NCI-H82 treated with DMSO at 0.1 percent for 48 hours (cell line): ENCODE data around the gene B3GNT2.
"Not testable (repeated sequence)": the region's sequence is repeated elsewhere in the genome, so short reads cannot be mapped to it uniquely, and the experiment has no call there.

ENCODE experiments used
- DNase-seq: peaks from one replicate; lab custom pipeline; 2025; ENCODE audit not compliant: unreplicated experiment; lab: John Stamatoyannopoulos, UW

Gene B3GNT2

DNA sequence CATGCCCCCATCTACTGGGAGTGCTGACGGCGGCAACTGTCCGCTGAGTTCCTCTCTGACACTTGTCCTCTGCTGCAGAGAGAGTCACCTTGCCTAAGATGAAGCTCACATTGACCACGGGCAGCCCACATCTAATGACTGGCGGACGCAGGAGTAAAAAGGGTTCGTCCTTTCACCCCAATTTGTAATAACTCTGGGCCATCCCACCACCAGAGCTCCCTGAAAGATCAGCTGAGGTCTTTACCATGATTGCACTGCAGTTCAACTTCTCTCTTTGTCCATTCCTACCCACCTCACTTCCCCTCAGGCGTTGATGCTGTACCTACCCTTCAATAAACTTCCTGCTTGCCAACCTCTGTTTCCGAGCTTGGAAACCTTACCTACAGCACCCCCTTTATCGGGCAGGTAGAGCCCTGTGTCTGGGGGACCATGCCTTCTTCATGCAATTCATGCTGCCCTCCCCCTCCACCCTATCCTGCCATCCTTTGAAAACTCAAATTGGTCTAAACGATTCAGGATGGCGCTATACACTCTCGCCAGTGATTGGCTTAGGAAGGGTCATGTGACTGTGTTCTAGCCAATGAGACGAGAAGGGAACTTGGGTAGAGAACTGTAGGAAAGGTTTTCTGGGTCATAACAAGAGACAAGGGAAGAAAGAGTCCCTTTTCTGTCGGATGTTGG lies 10.3 kb upstream of the B3GNT2 start:
- DNase-seq, result no peak

DNA sequence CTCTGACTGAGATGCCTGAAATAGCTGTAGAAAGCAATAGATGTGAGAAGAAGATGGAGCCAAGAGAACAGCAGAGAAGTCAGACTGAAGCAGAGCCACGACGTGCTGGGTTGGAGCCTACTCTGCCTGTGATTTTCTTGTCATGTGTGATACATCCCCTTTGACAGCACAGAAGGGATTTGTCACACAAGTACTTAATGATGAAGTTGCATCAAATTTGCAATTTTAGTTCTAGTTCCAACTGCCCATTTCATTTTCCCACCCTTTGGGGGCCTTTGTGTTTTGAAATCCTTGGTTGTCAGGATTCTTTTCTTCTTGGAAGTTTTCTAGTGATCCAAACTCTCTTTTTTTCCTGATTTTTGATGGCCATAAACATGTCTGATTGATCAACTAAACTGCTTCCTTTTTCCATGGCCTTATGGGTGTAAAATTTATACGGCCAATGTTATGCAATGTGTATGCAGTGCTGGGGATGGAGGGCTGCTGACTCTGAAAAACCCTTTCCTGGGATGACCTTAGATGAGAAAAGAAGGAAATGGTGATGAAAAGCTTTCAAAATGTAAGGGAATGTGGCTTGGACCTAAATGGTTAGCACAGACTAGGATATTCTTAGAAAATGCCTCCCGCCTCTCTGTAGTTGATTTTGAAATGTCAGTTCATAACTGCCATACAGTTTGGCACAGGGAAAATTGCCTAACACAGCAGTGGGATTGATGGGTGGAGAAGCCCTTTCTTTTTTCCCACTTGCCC lies 9.6 kb upstream of the B3GNT2 start:
- DNase-seq, result no peak

DNA sequence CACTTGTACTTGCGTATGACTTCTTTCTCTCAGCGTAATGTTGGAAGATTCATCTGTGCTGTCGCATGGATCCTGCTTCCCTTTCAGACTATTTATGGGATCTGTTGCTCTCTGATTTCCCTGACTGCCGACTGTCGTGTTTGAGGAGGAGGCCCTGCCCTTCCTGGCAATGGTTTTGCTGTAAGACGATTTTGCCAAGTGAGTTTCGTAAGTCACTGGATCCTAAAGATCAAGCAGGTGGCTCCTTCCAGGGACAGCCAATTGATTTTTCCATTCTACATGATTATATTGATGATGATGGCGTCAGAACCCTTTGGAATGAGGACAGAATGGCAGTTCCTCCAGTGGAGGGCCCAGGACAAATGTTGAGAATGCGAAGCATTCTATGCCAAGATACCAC lies 8.7 kb upstream of the B3GNT2 start:
- no peak for DNase-seq

DNA sequence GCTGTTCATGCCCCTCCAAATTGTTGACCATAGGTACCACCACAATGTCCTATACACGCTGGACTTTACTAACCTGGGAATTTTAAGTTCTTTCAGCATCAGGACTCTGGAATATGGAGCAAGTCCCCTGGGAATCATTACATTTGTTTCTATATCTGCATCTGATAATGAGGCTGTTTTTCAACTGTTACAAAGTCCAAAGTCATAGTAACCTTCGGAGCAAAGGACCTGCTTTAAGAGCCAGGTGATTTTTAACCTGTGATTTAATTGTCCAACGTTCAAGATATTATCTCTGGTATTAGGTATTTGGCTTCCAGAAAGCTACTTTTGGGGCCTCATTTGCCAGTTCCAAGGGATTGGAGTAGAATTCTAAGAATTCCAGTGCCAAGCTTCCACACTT lies 7.5 kb upstream of the B3GNT2 start:
- no peak for DNase-seq

DNA sequence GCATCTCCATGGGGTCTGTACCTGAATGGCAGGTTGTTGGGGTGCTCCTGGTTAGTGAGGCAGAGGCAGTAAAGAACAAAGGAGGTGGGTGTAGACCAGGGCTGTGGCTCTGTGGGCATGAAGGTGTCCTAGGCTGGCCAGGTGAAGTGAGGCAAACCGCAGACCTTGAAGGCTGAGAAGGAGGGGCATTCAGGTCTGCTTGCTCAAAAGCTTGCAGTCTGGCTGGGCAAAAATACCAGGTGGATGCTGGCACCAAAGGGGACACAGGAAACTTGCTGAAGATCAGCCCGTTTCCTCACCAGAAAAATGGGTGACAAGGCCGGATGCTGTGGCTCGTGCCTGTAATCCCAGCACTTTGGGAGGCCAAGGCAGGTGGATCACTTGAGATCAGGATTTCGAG lies 6.7 kb upstream of the B3GNT2 start:
- no peak for DNase-seq

DNA sequence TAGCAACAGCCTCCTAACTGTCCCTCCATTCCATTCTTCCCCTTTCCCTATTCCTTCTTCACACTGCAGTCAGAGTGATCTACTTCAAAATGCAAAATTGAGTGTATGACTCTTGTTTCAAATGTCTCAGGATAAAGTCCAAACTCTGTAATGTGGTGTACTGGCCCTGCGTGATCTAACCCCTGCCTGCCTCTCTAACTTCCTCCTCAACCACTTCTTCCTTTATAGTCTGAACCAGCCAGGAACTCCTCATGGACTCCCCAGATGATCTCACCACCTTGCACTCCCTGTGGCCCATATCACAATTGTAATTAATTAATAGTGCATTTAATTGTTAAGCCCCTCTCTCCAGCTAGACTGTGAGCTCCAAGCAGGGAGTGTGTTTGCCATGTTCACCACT lies 3.1 kb upstream of the B3GNT2 start:
- DNase-seq, result no peak

DNA sequence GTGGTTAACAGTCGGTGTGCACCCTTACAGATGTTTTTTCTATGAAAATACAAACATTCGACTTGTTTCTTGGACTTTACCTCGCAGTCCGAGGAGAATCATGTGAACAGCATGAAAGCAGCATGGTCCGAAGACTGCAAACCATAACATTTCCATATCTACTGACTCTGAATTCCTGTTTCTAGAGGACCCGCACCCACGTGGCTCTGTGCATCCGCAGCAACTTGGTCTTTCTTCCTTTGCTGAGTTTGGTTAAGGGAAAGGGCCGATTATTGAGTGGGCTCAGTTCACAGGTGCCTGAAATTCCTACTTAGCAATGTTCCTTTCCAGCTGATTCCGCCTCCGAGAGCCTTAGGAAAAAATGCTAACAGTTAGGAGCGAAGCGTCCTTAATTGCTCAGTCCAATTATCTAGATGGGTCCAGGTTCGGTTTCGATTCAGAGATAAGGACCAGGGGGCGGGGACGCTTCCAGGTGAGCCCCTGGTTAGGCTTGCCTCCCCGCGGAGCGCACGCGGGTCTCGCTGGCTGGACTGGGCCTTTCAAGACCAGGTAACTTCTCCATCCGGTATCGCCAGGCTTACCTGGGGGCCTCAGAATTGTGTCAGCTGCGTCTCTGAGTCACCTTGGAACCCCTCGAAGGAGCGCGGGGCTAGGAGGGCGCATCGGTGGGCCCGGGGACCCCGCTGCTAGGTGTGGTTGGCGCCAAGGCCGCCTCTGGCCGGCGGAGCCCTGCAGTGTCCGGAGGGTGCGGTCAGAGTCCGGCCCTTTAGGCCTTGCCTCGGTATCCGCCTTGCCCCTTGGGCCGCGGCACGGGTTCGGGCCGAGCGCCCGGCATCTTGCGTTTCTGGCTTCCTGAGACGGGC lies 1.1 kb upstream of the B3GNT2 start:
- DNase-seq, result no peak

DNA sequence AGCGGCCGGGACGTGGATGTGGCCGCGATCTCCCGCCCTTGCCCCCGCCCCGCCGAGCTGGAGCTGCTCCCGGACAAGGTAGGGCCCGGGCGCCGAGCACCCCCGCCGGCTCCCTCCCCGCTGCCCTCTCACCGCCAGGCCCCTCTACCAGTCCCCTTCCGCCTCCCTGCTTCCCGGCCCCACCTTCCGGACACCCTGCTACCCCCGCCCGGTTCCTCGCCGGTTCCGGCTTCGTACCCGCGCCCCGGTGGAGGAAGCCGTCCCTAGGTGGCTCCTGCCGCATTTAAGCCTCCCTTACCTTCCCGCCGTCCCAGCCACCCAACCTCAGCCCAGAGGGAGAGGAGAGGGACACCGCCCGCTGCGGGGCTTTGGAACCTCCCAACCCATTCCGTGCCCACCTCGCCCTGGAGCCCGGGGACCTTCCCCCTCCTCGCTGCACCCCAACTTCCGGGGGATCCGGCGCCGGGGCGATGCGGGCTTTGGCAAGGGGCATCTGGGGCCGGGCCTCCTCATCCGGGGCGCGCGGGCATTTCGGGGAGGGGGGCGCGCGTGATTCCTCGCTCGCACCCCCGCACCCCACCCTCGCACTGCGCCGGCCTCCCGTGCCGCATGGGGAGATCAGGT lies 475 bp downstream of the B3GNT2 start:
- DNase-seq, result no peak

DNA sequence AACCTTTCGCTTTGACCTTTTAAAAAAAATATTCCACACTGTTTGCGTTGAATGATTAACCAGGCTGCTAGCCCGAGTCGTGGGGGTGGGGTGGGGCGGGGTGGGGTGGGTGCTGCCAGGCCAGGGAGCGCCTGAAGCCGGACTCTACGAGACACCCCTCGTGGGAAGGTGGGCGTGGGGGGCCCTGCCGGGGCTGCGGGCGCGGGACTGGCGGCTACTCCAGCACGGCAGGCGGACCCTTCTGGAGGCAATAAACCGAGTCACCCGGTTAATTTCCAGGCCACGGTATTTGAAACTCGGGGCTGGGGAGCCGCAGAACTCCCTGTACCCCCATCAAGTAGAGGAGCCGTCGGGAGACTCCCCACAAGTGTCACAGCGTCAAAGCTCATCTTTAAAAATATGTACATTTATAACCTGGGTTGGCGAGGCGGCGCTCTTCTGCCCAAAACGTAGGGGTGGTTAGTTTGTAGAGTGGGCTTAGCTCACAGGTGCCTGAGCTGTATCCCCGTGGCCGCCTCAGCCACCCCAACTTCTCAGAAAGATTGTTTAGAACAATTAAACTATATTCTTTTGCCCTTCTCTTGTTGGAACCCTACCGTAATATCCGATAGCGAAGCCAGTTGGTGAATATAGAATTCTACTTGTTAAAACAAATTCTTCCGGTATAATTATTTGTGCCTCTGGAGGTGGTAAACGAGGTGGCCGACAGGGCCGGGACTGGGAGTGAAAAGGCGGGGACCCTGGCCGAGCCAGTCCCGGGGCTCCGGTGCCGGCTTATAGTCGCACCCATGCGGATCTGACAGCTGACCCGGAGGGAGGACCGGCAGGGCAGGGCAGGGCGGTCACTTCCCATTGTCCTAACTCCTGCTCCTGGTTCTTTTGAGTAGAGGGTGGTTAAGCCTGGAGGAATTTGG lies 1.4 kb downstream of the B3GNT2 start:
- no peak for DNase-seq

DNA sequence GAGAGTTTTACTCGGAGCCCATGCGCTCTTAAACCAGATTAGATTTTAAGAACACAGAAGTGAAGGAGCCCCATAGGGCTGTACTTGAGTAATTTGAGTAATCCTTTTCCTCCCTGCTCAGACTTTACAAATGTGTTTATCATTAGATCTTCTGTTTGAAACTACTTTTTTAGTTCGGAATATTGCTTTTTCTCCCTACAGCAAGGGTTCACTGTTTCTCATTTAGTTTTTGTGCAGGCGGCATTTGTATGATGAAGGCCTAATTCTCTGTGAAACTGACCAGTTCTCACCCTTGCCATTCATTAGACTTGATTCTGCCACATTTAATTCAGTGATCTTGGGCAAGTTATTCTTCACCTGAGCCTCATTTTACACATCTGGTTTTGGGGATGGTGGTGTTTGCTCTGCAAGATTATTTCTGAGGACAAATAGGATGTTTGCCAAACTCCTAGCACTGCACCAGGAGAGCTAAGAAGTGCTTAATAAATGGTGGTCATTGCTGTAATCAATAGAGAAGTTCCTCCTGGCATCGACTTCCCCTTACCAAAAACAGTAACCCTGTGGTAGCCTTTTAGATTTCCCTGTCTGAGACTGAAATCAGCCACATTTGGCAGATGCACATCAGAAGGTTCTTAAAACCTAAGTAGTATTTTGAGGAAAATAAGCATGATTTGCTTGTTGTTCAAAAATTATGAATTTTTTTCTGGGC lies 2.2 kb downstream of the B3GNT2 start:
- DNase-seq, result peak; percentile 42

DNA sequence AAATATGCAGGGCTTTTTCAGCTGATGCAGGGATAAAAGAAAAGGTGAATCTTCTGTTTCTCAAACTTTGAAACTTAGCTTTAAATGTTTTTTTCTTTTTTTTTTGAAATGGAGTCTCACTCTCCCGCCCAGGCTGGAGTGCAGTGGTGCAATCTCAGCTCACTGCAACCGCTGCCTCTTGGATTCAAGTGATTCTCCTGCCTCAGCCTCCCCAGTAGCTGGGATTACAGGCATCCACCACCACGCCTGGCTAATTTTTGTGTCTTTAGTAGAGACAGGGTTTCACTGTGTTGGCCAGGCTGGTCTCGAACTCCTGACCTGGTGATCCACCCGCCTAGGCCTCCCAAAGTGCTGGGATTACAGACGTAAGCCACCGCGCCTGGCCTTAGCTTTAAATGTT lies 2.9 kb downstream of the B3GNT2 start:
- DNase-seq, result not testable (repeated sequence)

DNA sequence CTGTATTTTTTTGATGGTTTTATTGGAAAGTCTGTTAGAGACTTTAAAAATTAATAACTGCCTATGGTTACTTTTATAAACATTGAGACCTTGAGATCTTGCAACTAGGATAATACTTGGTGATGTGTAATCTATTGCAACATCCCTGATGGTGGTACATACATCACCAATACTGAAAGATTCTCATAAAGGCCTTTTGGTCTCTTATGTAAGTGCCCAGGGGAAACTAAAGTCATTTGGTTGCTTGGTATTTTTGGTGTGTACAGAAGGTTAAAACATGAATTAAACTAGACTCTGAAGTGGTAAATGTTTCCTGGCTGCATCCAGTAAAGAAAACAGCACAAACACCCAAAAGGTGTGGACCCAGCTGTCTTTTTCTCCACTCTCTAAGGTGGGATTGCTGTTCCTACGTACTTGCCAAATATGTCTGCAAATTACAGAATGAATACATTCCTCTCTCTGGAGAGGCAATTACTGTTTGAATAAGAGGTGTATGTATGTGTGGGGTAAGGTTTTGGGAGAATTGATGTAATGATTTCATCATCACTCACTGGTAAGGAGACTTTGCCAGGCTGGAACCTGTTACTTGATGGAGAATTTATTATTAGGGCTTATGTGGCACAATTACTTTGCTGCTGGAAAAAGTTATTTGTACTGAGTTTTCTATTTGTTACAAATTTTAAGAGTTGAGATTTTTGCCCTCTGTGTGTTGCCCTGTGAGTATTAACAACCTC lies 3.6 kb downstream of the B3GNT2 start:
- DNase-seq, result no peak

DNA sequence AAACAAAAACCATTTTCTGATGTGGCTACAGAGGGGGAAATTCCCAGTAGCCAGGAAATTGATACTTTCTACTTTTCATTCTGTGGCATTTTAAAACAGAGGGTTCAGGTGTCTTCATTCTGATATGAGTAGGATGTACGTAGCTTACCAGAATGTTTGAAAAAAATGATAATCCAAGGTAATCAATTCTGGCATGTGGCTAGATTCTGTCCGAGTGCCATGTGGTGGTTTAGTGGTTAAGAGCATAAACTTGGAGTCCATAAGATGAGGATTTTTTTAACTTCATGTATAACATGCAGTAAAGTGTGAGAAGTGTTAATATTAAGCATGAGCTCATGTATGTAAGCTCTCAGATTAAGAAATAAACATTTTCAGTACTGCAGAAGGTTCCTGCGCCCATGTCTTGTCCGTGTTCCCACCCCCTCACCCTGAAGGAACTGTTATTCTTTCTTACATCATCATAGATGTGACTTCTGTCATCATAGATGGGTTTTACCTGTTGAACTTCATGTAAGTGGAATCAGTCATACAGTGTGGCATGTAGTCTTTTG lies 4.5 kb downstream of the B3GNT2 start:
- DNase-seq, result no peak

DNA sequence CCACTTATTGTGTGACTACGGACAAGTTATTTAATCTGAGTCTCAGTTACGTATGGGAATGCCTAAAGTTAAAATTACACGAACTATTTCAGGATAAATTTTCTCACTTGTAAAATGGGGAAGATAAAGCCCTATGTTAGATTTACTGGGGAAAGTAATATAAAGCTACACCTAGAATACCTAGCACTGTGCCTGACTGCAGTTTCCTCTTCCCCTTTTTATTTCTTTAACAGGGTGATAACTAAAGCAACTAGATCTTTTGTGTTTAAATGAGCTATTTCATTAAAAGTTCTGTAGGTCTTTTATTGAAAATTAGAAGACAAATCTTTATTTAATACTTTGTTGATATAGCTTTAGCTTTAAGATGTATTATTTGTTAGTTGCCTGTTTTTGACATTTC lies 5.0 kb downstream of the B3GNT2 start:
- DNase-seq, result no peak

DNA sequence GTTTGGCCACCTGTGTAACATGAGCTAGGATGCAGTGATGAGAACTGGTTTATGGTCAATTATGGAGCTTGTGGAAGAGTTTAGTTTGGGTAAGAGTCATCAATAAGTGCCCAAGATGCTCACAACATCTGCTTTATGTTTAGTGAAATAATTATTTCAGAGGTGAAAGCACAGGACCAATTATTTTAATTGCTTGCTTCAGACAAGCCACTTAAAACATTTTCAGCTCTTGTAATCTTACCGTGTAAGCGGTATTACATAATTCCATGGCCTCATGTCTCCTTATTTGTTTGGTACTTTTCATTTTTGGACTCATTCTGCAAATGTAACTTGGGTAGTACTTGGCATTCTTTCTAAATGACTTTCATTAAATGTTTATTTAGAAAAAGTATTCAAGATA lies 5.4 kb downstream of the B3GNT2 start:
- DNase-seq, result peak; percentile 26

DNA sequence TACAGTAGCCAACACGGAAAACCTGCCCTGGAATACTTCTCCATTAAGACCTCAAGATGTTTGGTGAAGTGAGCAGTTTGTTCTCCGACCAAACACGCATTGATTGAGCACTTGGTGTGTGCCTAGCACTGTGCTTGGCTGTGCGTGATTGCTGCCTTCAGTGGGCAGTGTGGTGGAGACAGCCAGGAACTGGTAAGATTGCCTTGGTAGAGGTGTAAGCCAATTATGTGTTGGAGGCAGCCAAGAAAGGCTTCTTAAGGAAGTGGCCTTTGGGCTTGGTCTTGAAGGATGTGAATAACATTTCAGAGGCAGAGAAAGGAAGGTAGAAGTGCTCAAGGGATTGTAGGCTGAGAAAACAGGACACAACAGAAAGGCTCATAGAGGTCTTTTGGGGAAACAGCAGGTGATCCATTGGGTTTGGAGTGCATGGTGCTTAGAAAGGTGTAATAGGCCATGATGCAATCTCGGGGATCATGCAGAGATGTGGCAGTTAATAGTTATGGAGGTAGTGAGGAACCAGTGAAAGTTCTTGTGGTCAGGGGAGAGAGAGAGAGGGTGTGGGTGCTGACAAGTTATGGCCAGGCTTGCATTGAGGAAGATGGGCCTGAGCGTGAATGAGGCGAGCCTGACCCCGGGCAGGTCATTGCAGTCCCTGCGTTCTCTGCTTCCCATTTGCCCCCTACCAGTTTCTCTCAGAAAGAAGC lies 6.3 kb downstream of the B3GNT2 start:
- DNase-seq, result no peak

DNA sequence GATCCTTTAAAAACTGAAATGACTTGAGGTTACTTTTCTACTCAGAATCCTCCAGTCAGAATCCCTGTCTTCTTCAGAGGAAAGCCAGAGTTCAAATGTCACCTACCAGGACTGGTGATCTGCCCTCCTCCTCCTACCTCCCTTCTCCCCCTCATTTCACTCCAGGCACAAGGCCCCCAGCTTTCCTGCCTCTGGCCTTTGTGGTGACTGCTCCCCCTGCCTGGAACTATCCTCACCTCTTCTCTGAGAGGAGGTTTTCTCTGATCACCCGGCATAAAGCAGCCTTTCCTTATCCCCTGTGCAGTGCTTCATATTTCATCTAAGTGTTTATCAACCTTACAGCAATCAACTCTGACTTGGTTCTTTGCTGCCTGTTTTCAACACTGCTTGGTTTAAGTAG lies 6.8 kb downstream of the B3GNT2 start:
- no peak for DNase-seq

DNA sequence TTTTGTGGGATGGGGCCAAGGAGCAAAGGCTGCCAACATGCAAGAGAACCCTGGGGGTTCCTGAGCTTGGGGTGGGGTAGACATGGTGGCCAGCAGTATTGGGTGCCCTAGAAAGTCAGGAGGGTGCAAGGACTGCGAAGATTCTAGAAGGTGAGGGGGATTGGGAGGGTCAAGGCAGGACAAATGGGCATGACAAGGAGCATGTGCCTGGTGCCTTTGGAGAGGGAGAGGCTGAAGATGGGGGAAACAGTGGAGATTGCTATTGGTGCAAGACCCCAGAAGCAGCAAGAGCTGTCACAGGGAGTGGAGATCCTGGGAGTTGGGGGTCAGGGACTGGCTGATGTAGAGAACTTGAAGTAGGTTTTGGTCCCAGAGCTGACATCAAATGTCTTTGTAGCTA lies 7.5 kb downstream of the B3GNT2 start:
- DNase-seq, result no peak
